Stimulated activated CD4-positive, alpha-beta T cell treated with anti-CD3 and anti-CD28 coated beads, Interleukin-4, amount 100 ng/mL, for 48 hours (primary cell): ENCODE measurements around the gene MUC6.
A peak's percentile ranks its signal among the peaks of the same experiment; 100 is the strongest.

Experiments used
- DNase-seq, 2 donors: peaks; one replicate each; pipeline ENCODE4 v3.0.0-alpha.2; 2020; ENCODE audit warnings: low read depth in 2 of 2

The MUC6 gene

GRCh38 chr11:1051356-1052132 is 15.0 kb upstream of the MUC6 start:
- no peak for DNase-seq

GRCh38 chr11:1050581-1051355 is 14.2 kb upstream of the MUC6 start:
- DNase-seq: peak; percentile 49 to 69

- no peak for DNase-seq
Observed at GRCh38 chr11:1049911-1050580, 13.5 kb upstream of the MUC6 start.

GRCh38 chr11:1049431-1049891 is 12.9 kb upstream of the MUC6 start:
- DNase-seq: no peak

GRCh38 chr11:1049071-1049405 is 12.5 kb upstream of the MUC6 start:
- DNase-seq: no peak

- no peak for DNase-seq
Observed at GRCh38 chr11:1048375-1049070, 12.0 kb upstream of the MUC6 start.

- DNase-seq: no peak
Observed at GRCh38 chr11:1047595-1048156, 11.2 kb upstream of the MUC6 start.

GRCh38 chr11:1044160-1044559 is 7.6 kb upstream of the MUC6 start:
- DNase-seq: no peak

- DNase-seq: no peak
Observed at GRCh38 chr11:1043563-1044096, 7.1 kb upstream of the MUC6 start.

- DNase-seq: no peak
Observed at GRCh38 chr11:1042626-1043562, 6.4 kb upstream of the MUC6 start.

GRCh38 chr11:1041936-1042608 is 5.6 kb upstream of the MUC6 start:
- DNase-seq: no peak

GRCh38 chr11:1041471-1041870 is 5.0 kb upstream of the MUC6 start:
- DNase-seq: no peak

GRCh38 chr11:1041149-1041467 is 4.6 kb upstream of the MUC6 start:
- DNase-seq: no peak

- DNase-seq: no peak
Observed at GRCh38 chr11:1040428-1041148, 4.1 kb upstream of the MUC6 start.

- DNase-seq: no peak
Observed at GRCh38 chr11:1039481-1040427, 3.2 kb upstream of the MUC6 start.

GRCh38 chr11:1038921-1039320 is 2.4 kb upstream of the MUC6 start:
- no peak for DNase-seq

GRCh38 chr11:1038361-1038760 is 1.8 kb upstream of the MUC6 start:
- DNase-seq: no peak

GRCh38 chr11:1037506-1038055 is 1.1 kb upstream of the MUC6 start:
- no peak for DNase-seq
